HepG2 (cell line): ENCODE measurements around the gene MINDY1. TPM values are rescaled to one million over a fixed set of nuclear protein-coding genes. Genes with fewer than 3 reads are reported as not detected.
A peak's percentile ranks its signal among the peaks of the same experiment; 100 is the strongest.

Source experiments
- ATF2 ChIP-seq: sonication (generic); formaldehyde crosslinking; IDR thresholded peaks from 2 replicates; pipeline ENCODE4 v1.4.0; 2020; ENCODE audit warnings: missing genetic modification reagents
- CEBPB ChIP-seq: IDR thresholded peaks from 2 replicates; pipeline ENCODE4 v1.6.1; 2011; ENCODE audit warnings: low read depth, low read length, improper control_type of control experiment, borderline replicate concordance
- ELF4 ChIP-seq: sonication (generic); formaldehyde crosslinking; IDR thresholded peaks from 2 replicates; pipeline ENCODE4 v1.5.0; 2020; ENCODE audit warnings: missing genetic modification reagents, mild to moderate bottlenecking, moderate library complexity, borderline replicate concordance
- HMG20A ChIP-seq: IDR thresholded peaks from 2 replicates; pipeline ENCODE4 v1.6.1; 2016; ENCODE audit warnings: borderline replicate concordance
- ISL2 ChIP-seq: sonication (generic); formaldehyde crosslinking; IDR thresholded peaks from 2 replicates; pipeline ENCODE4 v1.5.0; 2020; ENCODE audit warnings: missing genetic modification reagents
- KLF12 ChIP-seq: sonication (generic); formaldehyde crosslinking; IDR thresholded peaks from 2 replicates; pipeline ENCODE4 v1.4.0; 2020; ENCODE audit warnings: missing genetic modification reagents, borderline replicate concordance
- MAFK ChIP-seq, 2 experiments: IDR thresholded peaks in 1 of 2; conservative IDR thresholded peaks in 1 of 2; 2 replicates each; pipeline ENCODE4 v1.6.1; 2011; ENCODE audit warnings: improper control_type of control experiment in 2 of 2, low read length in 2 of 2
- NFKB2 ChIP-seq: sonication (generic); formaldehyde crosslinking; IDR thresholded peaks from 2 replicates; pipeline ENCODE4 v1.4.0; 2020; ENCODE audit warnings: missing genetic modification reagents, borderline replicate concordance
- PAX8 ChIP-seq: sonication (generic); formaldehyde crosslinking; IDR thresholded peaks from 2 replicates; pipeline ENCODE4 v1.8.0; 2022; ENCODE audit warnings: mild to moderate bottlenecking, missing genetic modification reagents, borderline replicate concordance
- RFX5 ChIP-seq: IDR thresholded peaks from 2 replicates; pipeline ENCODE4 v1.6.1; 2011; ENCODE audit warnings: low read depth, low read length, improper control_type of control experiment
- ZFP36L1 ChIP-seq: sonication (generic); formaldehyde crosslinking; IDR thresholded peaks from 2 replicates; pipeline ENCODE4 v1.8.0; 2022; ENCODE audit warnings: mild to moderate bottlenecking, missing genetic modification reagents, moderate library complexity
- ZNF136 ChIP-seq: sonication (generic); formaldehyde crosslinking; IDR thresholded peaks from 2 replicates; pipeline ENCODE4 v1.8.1; 2022; ENCODE audit warnings: low read depth, mild to moderate bottlenecking, moderate library complexity, missing genetic modification reagents
- ZNF232 ChIP-seq: sonication (generic); formaldehyde crosslinking; IDR thresholded peaks from 2 replicates; pipeline ENCODE4 v1.4.0; 2020; ENCODE audit warnings: missing genetic modification reagents, borderline replicate concordance
- ZNF512 ChIP-seq: sonication (generic); formaldehyde crosslinking; IDR thresholded peaks from 2 replicates; pipeline ENCODE4 v1.4.0; 2020; ENCODE audit warnings: mild to moderate bottlenecking, missing genetic modification reagents
- ZNF660 ChIP-seq: sonication (generic); formaldehyde crosslinking; IDR thresholded peaks from 2 replicates; pipeline ENCODE4 v1.5.1; 2020; ENCODE audit warnings: mild to moderate bottlenecking, low read depth, missing genetic modification reagents, borderline replicate concordance
- ZNF737 ChIP-seq: sonication (generic); formaldehyde crosslinking; IDR thresholded peaks from 2 replicates; pipeline ENCODE4 v1.5.0; 2020; ENCODE audit warnings: missing genetic modification reagents, mild to moderate bottlenecking, borderline replicate concordance
- polyA plus RNA-seq, 8 experiments: library from polyadenylated mRNA; depleted of rRNA in 3 of 8; stranded (reverse) in 7 of 8; unstranded in 1 of 8; fragments of >200 nt; fragmentation: Illumina TruSeq in 4 of 8; extraction: Trizol in 4 of 8; gene quantifications; 2 replicates each; pipeline versions ENCODE4 v1.2.1 to v1.2.3, GENCODE V29; 2011 to 2016; ENCODE audit warnings: low read depth in 4 of 8, missing spikeins in 1 of 8, mixed read lengths in 1 of 8; ENCODE audit not compliant: insufficient read depth in 1 of 8
- total RNA-seq, 5 experiments: library from RNA; depleted of rRNA; stranded (reverse); fragments of >200 nt; fragmentation: Illumina TruSeq; extraction: Trizol; gene quantifications; 2 replicates each; pipeline ENCODE4 v1.2.3, GENCODE V29; 2016; ENCODE audit warnings: low read depth in 1 of 5

MINDY1 gene
- total and polyA plus RNA-seq, 2 of the 13 experiments (the other 11 are each of a cell fraction or from before 2014, with no cell fraction given), result 11.1 to 15.0 TPM

GRCh38 chr1:150970808-150971582 is 35.7 kb downstream of the MINDY1 start (continued):
- TF ChIP-seq ATF2 (CRISPR knock-in tag) (peak; percentile 74), CEBPB (peak; percentile 99), ZNF660 (CRISPR knock-in tag) (no peak), KLF12 (CRISPR knock-in tag) (no peak), ZNF737 (CRISPR knock-in tag) (no peak), NFKB2 (CRISPR knock-in tag) (0 out of 2 replicates have a peak, but pooled peaks have one; percentile 55), RFX5 (no peak), ELF4 (CRISPR knock-in tag) (no peak), ZNF136 (CRISPR knock-in tag) (no peak), PAX8 (CRISPR knock-in tag) (no peak), ZFP36L1 (CRISPR knock-in tag) (no peak), ZNF512 (CRISPR knock-in tag) (0 out of 2 replicates have a peak, but pooled peaks have one; percentile 28), MAFK (conservative IDR thresholded peaks at IDR 0.05 in 1 of 2, IDR thresholded peaks at IDR 0.05 in 1 of 2; ENCODE audit: low read length in 2 of 2) (no peak), HMG20A (CRISPR knock-in tag) (peak; percentile 73; the same call in 1 of the 2 replicates), ISL2 (peak; percentile 80), ZNF232 (CRISPR knock-in tag) (no peak)
